HepG2 (cell line): ENCODE results near the gene WNK2. TPM values are rescaled to one million over a fixed set of nuclear protein-coding genes. Genes with fewer than 3 reads are reported as not detected.

Experiments used
- FOXA1 ChIP-seq, 2 experiments: fragments of 450-650 bp in 1 of 2; sonication (generic) in 1 of 2; formaldehyde crosslinking in 1 of 2; IDR thresholded peaks; 2 replicates each; pipeline versions ENCODE4 v1.4.0 to v1.6.1; 2016 to 2020; ENCODE audit warnings: missing genetic modification reagents in 1 of 2
- FOXJ3 ChIP-seq: sonication (generic); formaldehyde crosslinking; IDR thresholded peaks from 2 replicates; pipeline ENCODE4 v1.4.0; 2020; ENCODE audit warnings: missing genetic modification reagents, mild to moderate bottlenecking, borderline replicate concordance
- HINFP ChIP-seq: sonication (generic); formaldehyde crosslinking; IDR thresholded peaks from 2 replicates; pipeline ENCODE4 v1.4.0; 2020; ENCODE audit warnings: low read depth, mild to moderate bottlenecking, missing genetic modification reagents
- HOXA5 ChIP-seq: sonication (generic); formaldehyde crosslinking; IDR thresholded peaks from 2 replicates; pipeline ENCODE4 v1.4.0; 2020; ENCODE audit warnings: missing genetic modification reagents
- MAX ChIP-seq: IDR thresholded peaks from 2 replicates; pipeline ENCODE4 v1.6.1; 2012; ENCODE audit warnings: inconsistent platforms
- NCOA1 ChIP-seq: sonication (generic); formaldehyde crosslinking; IDR thresholded peaks from 2 replicates; pipeline ENCODE4 v1.9.0; 2021; ENCODE audit warnings: missing genetic modification reagents
- SP4 ChIP-seq: sonication (generic); formaldehyde crosslinking; IDR thresholded peaks from 2 replicates; pipeline ENCODE4 v1.8.1; 2023; ENCODE audit warnings: mild to moderate bottlenecking, missing genetic modification reagents
- THAP8 ChIP-seq: sonication (generic); formaldehyde crosslinking; IDR thresholded peaks from 2 replicates; pipeline ENCODE4 v1.5.1; 2020; ENCODE audit warnings: missing genetic modification reagents, mild to moderate bottlenecking, borderline replicate concordance
- YEATS2 ChIP-seq: sonication (generic); formaldehyde crosslinking; IDR thresholded peaks from 2 replicates; pipeline ENCODE4 v1.4.0; 2020; ENCODE audit warnings: missing genetic modification reagents, borderline replicate concordance
- ZBTB3 ChIP-seq: sonication (generic); formaldehyde crosslinking; IDR thresholded peaks from 2 replicates; pipeline ENCODE4 v1.4.0; 2020; ENCODE audit warnings: low read depth, mild to moderate bottlenecking, moderate library complexity, missing genetic modification reagents, borderline replicate concordance
- ZBTB7A ChIP-seq: sonication (generic); formaldehyde crosslinking; IDR thresholded peaks from 2 replicates; pipeline ENCODE4 v1.8.0; 2022; ENCODE audit warnings: mild to moderate bottlenecking, missing genetic modification reagents
- ZFP41 ChIP-seq: sonication (generic); formaldehyde crosslinking; IDR thresholded peaks from 2 replicates; pipeline ENCODE4 v1.4.0; 2020; ENCODE audit warnings: mild to moderate bottlenecking, missing genetic modification reagents, borderline replicate concordance
- ZNF224 ChIP-seq: sonication (generic); formaldehyde crosslinking; IDR thresholded peaks from 2 replicates; pipeline ENCODE4 v1.5.0; 2020; ENCODE audit warnings: mild to moderate bottlenecking, missing genetic modification reagents
- ZNF281 ChIP-seq: sonication (generic); formaldehyde crosslinking; IDR thresholded peaks from 2 replicates; pipeline ENCODE4 v1.4.0; 2020; ENCODE audit warnings: missing genetic modification reagents, borderline replicate concordance
- ZNF510 ChIP-seq: sonication (generic); formaldehyde crosslinking; IDR thresholded peaks from 2 replicates; pipeline ENCODE4 v1.4.0; 2020; ENCODE audit warnings: low read depth, mild to moderate bottlenecking, missing genetic modification reagents
- polyA plus RNA-seq, 8 experiments: library from polyadenylated mRNA; depleted of rRNA in 3 of 8; stranded (reverse) in 7 of 8; unstranded in 1 of 8; fragments of >200 nt; fragmentation: Illumina TruSeq in 4 of 8; extraction: Trizol in 4 of 8; gene quantifications; 2 replicates each; pipeline versions ENCODE4 v1.2.1 to v1.2.3, GENCODE V29; 2011 to 2016; ENCODE audit warnings: low read depth in 4 of 8, missing spikeins in 1 of 8, mixed read lengths in 1 of 8; ENCODE audit not compliant: insufficient read depth in 1 of 8
- total RNA-seq, 5 experiments: library from RNA; depleted of rRNA; stranded (reverse); fragments of >200 nt; fragmentation: Illumina TruSeq; extraction: Trizol; gene quantifications; 2 replicates each; pipeline ENCODE4 v1.2.3, GENCODE V29; 2016; ENCODE audit warnings: low read depth in 1 of 5
- TF ChIP-seq, protein P1 (sequence below): IDR thresholded peaks from 2 replicates; pipeline ENCODE4 v1.6.1; 2012; ENCODE audit warnings: low read depth, low read length, improper control_type of control experiment
- TF ChIP-seq, protein P2 (sequence below): sonication (generic); formaldehyde crosslinking; IDR thresholded peaks from 2 replicates; pipeline ENCODE4 v1.5.0; 2020; ENCODE audit warnings: mild to moderate bottlenecking, missing genetic modification reagents

The WNK2 gene
- total and polyA plus RNA-seq, 2 of the 13 experiments (the other 11 are each of a cell fraction or from before 2014, with no cell fraction given), result 10.5 to 12.0 TPM

GRCh38 chr9:93182572-93182971 is 1.4 kb upstream of the WNK2 start (continued):
- TF ChIP-seq, protein P1, sequence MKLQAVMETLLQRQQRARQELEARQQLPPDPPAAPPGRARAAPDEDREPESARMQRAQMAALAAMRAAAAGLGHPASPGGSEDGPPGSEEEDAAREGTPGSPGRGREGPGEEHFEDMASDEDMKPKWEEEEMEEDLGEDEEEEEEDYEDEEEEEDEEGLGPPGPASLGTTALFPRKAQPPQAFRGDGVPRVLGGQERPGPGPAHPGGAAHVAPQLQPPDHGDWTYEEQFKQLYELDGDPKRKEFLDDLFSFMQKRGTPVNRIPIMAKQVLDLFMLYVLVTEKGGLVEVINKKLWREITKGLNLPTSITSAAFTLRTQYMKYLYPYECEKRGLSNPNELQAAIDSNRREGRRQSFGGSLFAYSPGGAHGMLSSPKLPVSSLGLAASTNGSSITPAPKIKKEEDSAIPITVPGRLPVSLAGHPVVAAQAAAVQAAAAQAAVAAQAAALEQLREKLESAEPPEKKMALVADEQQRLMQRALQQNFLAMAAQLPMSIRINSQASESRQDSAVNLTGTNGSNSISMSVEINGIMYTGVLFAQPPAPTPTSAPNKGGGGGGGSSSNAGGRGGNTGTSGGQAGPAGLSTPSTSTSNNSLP, result no peak
- TF ChIP-seq ZNF224 (no peak), ZFP41 (CRISPR knock-in tag) (no peak), SP4 (CRISPR knock-in tag) (no peak), HINFP (CRISPR knock-in tag) (no peak), ZBTB7A (CRISPR knock-in tag) (no peak), ZNF510 (CRISPR knock-in tag) (no peak), YEATS2 (CRISPR knock-in tag) (no peak), THAP8 (CRISPR knock-in tag) (no peak), MAX (0 out of 2 replicates have a peak, but pooled peaks have one; percentile 31), FOXA1 (IDR thresholded peaks at IDR 0.05) (no peak), FOXA1 (CRISPR knock-in tag; IDR thresholded peaks at IDR 0.05) (peak; percentile 30; the same call in 1 of the 2 replicates), NCOA1 (CRISPR knock-in tag) (no peak), ZBTB3 (CRISPR knock-in tag) (no peak), FOXJ3 (CRISPR knock-in tag) (no peak), HOXA5 (no peak), ZNF281 (no peak)
- TF ChIP-seq, protein P2, sequence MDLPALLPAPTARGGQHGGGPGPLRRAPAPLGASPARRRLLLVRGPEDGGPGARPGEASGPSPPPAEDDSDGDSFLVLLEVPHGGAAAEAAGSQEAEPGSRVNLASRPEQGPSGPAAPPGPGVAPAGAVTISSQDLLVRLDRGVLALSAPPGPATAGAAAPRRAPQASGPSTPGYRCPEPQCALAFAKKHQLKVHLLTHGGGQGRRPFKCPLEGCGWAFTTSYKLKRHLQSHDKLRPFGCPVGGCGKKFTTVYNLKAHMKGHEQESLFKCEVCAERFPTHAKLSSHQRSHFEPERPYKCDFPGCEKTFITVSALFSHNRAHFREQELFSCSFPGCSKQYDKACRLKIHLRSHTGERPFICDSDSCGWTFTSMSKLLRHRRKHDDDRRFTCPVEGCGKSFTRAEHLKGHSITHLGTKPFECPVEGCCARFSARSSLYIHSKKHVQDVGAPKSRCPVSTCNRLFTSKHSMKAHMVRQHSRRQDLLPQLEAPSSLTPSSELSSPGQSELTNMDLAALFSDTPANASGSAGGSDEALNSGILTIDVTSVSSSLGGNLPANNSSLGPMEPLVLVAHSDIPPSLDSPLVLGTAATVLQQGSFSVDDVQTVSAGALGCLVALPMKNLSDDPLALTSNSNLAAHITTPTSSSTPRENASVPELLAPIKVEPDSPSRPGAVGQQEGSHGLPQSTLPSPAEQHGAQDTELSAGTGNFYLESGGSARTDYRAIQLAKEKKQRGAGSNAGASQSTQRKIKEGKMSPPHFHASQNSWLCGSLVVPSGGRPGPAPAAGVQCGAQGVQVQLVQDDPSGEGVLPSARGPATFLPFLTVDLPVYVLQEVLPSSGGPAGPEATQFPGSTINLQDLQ (CRISPR knock-in tag), result no peak
